C4-2B (cell line): Measurements from ENCODE around the gene GNL1.
A peak's percentile ranks its signal among the peaks of the same experiment; 100 is the strongest.
"Not testable (repeated sequence)": the region's sequence is repeated elsewhere in the genome, so short reads cannot be mapped to it uniquely, and the experiment has no call there.

Experiments
- H3K27ac ChIP-seq: fragments of 450-650 bp; 2 replicates; pipeline ENCODE4 v1.5.1; 2017
- ZFX ChIP-seq: fragments of 450-650 bp; IDR thresholded peaks from 2 replicates; pipeline ENCODE4 v1.6.1; 2017
- TF ChIP-seq, protein P1 (sequence below): fragments of 450-650 bp; conservative IDR thresholded peaks from 2 replicates; pipeline ENCODE4 v1.5.1; 2017; ENCODE audit warnings: mild to moderate bottlenecking

Gene GNL1

DNA sequence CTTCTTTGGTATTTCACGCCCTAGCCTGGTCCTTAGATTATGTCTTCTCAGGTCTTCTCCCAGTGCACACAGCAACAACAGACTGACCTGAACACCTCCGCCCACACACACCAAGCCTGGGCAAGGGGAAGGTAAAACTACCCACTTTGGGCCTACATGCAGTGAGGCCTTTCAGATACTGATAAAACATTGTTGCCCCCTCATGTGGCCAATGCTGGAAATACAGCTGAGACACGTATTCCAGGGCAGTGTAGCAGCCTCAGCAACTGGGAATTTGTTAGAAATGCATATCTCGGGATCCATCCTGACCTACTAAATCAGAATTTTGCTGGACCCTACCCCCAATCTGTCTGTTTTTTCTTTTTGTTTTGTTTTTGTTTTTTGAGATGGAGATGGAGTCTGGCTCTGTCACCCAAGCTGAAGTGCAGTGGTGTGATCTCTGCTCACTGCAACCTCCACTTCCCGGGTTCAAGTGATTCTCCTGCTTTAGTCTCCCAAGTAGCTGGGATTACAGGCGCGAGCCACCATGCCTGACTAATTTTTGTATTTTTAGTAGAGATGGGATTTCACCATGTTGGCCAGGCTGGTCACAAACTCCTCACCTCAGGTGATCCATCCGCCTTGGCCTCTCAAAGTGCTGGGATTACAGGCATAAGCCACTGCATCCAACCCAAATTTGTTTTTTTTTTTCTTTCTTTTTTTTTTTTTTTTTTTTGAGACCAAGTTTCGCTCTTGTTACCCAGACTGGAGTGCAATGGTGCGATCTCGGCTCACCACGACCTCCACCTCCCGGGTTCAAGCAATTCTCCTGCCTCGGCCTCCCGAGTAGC, 41.2 kb upstream of the GNL1 start:
- not testable (repeated sequence) for H3K27ac ChIP-seq
- TF ChIP-seq ZFX: peak; percentile 29; the same call in 1 of the 2 replicates
- TF ChIP-seq, protein P1, sequence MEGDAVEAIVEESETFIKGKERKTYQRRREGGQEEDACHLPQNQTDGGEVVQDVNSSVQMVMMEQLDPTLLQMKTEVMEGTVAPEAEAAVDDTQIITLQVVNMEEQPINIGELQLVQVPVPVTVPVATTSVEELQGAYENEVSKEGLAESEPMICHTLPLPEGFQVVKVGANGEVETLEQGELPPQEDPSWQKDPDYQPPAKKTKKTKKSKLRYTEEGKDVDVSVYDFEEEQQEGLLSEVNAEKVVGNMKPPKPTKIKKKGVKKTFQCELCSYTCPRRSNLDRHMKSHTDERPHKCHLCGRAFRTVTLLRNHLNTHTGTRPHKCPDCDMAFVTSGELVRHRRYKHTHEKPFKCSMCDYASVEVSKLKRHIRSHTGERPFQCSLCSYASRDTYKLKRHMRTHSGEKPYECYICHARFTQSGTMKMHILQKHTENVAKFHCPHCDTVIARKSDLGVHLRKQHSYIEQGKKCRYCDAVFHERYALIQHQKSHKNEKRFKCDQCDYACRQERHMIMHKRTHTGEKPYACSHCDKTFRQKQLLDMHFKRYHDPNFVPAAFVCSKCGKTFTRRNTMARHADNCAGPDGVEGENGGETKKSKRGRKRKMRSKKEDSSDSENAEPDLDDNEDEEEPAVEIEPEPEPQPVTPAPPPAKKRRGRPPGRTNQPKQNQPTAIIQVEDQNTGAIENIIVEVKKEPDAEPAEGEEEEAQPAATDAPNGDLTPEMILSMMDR: peak; percentile 84

DNA sequence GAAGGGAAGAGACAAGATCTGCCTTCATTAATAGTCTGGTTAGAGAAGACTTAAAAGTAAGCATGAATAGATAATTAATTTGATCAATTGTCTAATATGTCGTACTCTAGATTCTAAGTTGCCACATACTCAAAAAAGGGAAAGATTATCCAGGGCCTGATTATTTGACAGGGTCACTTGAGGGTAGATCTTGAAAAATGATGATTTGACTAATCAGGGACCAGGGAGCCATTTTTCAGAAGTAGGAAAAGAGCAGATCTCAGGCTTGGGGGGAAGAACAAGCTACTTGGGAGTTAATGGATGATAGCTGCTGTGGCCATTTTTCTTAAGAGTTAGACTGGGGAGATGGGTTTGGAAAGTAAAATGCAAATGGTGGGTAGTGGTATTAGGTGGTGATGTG, 36.0 kb upstream of the GNL1 start:
- H3K27ac ChIP-seq: peak overlapping the region; percentile 69; the same call in 1 of the 2 replicates
- TF ChIP-seq, protein P1: no peak

DNA sequence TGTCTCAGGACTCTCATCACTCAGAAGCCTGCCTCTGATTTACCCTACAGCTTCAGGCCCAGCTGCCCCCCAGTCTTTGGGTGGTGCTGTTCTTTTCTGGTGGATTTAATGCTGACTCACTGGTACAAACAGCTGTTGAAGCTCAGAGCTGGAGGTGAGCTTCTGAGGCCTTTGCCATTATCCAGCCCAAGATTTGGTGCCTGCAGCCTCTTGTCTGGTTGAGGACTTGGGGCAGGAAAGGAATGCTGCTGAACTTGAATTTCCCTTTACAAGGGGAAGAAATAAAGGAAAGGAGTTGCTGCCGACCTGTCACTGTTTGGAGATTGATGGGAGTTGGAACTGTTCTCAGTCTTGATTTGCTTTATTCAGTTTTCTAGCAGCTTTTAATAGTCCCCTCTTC, 34.7 kb upstream of the GNL1 start:
- peak overlapping the region; percentile 60 for H3K27ac ChIP-seq
- TF ChIP-seq, protein P1: no peak
- no peak for TF ChIP-seq ZFX

DNA sequence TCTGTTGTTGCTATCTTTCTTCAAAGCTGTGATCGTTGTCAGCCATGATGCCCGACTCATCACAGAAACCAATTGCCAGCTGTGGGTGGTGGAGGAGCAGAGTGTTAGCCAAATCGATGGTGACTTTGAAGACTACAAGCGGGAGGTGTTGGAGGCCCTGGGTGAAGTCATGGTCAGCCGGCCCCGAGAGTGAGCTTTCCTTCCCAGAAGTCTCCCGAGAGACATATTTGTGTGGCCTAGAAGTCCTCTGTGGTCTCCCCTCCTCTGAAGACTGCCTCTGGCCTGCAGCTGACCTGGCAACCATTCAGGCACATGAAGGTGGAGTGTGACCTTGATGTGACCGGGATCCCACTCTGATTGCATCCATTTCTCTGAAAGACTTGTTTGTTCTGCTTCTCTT, 34.2 kb upstream of the GNL1 start:
- TF ChIP-seq ZFX: no peak
- TF ChIP-seq, protein P1: no peak
- H3K27ac ChIP-seq: peak overlapping the region; percentile 60

DNA sequence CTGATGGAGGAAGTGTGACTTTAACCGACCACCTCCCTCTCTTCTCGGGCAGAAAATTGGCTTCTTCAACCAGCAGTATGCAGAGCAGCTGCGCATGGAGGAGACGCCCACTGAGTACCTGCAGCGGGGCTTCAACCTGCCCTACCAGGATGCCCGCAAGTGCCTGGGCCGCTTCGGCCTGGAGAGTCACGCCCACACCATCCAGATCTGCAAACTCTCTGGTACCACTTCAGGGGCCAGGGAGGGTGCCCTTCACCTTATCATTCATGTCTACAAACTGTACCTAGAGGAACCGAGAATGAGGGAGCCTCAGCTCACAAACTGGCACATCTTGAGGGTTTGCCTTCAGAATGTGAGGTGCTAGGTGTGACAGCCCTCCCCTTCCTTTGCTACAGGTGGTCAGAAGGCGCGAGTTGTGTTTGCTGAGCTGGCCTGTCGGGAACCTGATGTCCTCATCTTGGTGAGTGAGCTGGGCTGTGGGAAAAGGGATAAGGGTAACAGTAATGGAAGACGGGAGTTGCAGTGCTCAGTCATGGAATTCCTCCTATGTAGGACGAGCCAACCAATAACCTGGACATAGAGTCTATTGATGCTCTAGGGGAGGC, 33.6 kb upstream of the GNL1 start:
- H3K27ac ChIP-seq: peak overlapping the region; percentile 60
- no peak for TF ChIP-seq ZFX
- TF ChIP-seq, protein P1: no peak

DNA sequence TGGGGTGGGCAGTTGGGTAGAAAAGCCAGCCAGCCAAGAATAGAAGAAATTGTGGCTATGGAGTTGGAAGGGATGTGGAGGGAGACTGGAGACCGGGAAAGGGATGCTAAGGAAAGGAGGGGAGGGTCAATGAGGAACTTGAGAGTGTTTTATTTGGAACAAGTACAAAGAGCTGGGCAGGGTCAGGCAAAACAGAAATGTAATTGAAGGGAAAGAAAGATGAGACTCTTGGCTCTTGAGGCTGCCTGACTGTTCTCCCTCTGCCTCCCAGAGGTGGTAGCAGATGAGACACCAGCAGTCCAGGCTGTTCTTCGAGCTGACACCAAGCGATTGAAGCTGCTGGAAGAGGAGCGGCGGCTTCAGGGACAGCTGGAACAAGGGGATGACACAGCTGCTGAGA, 27.6 kb upstream of the GNL1 start:
- H3K27ac ChIP-seq: no peak overlapping the region
- TF ChIP-seq, protein P1: no peak
- TF ChIP-seq ZFX: no peak

DNA sequence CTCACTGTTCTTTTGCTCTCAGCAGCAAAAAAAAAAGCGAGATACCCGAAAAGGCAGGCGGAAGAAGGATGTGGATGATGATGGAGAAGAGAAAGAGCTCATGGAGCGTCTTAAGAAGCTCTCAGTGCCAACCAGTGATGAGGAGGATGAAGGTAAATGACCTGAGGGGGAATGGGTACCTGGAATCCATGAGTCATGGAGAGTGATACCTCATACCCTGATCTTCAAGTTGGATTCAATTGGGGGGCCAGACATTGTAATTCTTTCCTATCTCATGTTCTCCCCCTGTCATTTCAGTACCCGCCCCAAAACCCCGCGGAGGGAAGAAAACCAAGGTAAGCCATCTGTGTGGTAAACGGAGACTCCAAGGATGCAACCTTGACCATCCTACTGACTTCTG, 21.8 kb upstream of the GNL1 start:
- no peak for TF ChIP-seq ZFX
- TF ChIP-seq, protein P1: no peak
- no peak overlapping the region for H3K27ac ChIP-seq
